KMS-11 (cell line): ENCODE data around the gene SPRY1.

Source experiments
- H2AFZ ChIP-seq: fragments of 200-600 bp; sonication (generic); 2 replicates; pipeline ENCODE4 v1.6.1; 2016; ENCODE audit warnings: antibody characterized with exemption, mixed run types, low read depth
- H3K27ac ChIP-seq: fragments of 200-600 bp; sonication (generic); 2 replicates; pipeline ENCODE4 v1.6.1; 2016; ENCODE audit warnings: mild to moderate bottlenecking, mixed run types
- H3K27me3 ChIP-seq: fragments of 200-600 bp; sonication (generic); 2 replicates; pipeline ENCODE4 v1.6.1; 2017; ENCODE audit warnings: mild to moderate bottlenecking, low read depth, mixed run types, moderate library complexity; ENCODE audit not compliant: insufficient read depth
- H3K36me3 ChIP-seq: fragments of 200-600 bp; sonication (generic); 2 replicates; pipeline ENCODE4 v1.6.1; 2017; ENCODE audit warnings: mild to moderate bottlenecking, mixed run types; ENCODE audit not compliant: insufficient read depth
- H3K4me1 ChIP-seq: fragments of 200-600 bp; sonication (generic); 2 replicates; pipeline ENCODE4 v1.6.1; 2016; ENCODE audit warnings: mild to moderate bottlenecking, low read depth, mixed run types; ENCODE audit not compliant: poor library complexity, severe bottlenecking
- H3K4me2 ChIP-seq: fragments of 200-600 bp; sonication (generic); 2 replicates; pipeline ENCODE4 v1.7.0; 2016; ENCODE audit warnings: mild to moderate bottlenecking, mixed run types
- H3K4me3 ChIP-seq: fragments of 200-600 bp; sonication (generic); IDR thresholded peaks from 2 replicates; pipeline ENCODE4 v1.6.1; 2017; ENCODE audit warnings: low read depth, low read length, mixed read lengths; ENCODE audit not compliant: insufficient read depth
- H3K79me2 ChIP-seq: fragments of 200-600 bp; sonication (generic); 2 replicates; pipeline ENCODE4 v1.6.1; 2016; ENCODE audit warnings: low read depth, mixed run types; ENCODE audit not compliant: insufficient read depth
- H3K9ac ChIP-seq: fragments of 200-600 bp; sonication (generic); 2 replicates; pipeline ENCODE4 v1.6.1; 2016; ENCODE audit warnings: mild to moderate bottlenecking, mixed run types
- H4K20me1 ChIP-seq: fragments of 200-600 bp; sonication (generic); 2 replicates; pipeline ENCODE4 v1.6.1; 2016; ENCODE audit warnings: mild to moderate bottlenecking, mixed run types; ENCODE audit not compliant: insufficient read depth
- CTCF ChIP-seq: fragments of 200-600 bp; sonication (generic); conservative IDR thresholded peaks from 2 replicates; pipeline ENCODE4 v1.6.1; 2017; ENCODE audit warnings: low read depth, mild to moderate bottlenecking, antibody characterized with exemption, low read length, moderate library complexity, mixed read lengths

The SPRY1 gene

GRCh38 chr4:123411514-123411913 lies 14.9 kb downstream of the SPRY1 start:
- no peaks in the 10 kb centered on the region for H4K20me1 ChIP-seq
- no peaks in the 10 kb centered on the region for H3K36me3 ChIP-seq
- no peaks in the 10 kb centered on the region for H3K27me3 ChIP-seq
- no peak overlapping the region for H2AFZ ChIP-seq
- H3K9ac ChIP-seq, result peak overlapping the region; percentile 9; the same call in 1 of the 2 replicates
- H3K4me2 ChIP-seq, result peak overlapping the region; percentile 70
- no peak overlapping the region for H3K4me3 ChIP-seq
- peak overlapping the region; percentile 63 for H3K27ac ChIP-seq
- no peak for TF ChIP-seq CTCF
- H3K79me2 ChIP-seq, result no peaks in the 10 kb centered on the region
- H3K4me1 ChIP-seq, result peaks cover 86% of the 10 kb centered on the region

DNA sequence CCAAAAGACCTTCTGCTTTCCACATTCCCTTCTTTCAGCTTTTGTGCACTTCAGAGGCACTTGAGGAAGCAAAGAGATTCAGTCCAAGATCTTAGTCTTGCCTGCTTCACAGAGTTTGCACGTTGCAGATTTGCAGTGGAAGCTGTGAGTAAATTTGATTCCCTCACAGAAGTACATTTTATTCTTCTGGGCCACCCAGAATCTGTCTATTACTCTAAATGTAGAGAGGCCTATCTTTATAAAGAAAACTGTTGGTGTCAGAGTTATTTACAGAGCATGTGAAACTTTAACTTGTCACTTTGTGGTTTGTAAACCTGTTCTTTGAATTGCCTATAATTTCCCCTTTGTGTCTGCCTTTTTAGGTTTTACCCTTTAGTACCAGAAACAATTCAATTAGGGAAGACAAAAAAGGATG lies 15.5 kb downstream of the SPRY1 start:
- H3K4me2 ChIP-seq, result peak overlapping the region; percentile 70

GRCh38 chr4:123412700-123413512 lies 16.3 kb downstream of the SPRY1 start:
- Histone ChIP-seq H3K4me1 (peaks cover 93% of the 10 kb centered on the region), H4K20me1 (no peaks in the 10 kb centered on the region), H3K4me2 (peak overlapping the region; percentile 70), H3K9ac (peak overlapping the region; percentile 9; the same call in 1 of the 2 replicates), H3K4me3 (no peak overlapping the region), H3K79me2 (no peaks in the 10 kb centered on the region), H3K27ac (peak overlapping the region; percentile 63), H3K36me3 (no peaks in the 10 kb centered on the region), H2AFZ (peak overlapping the region; percentile 7; the same call in 1 of the 2 replicates), H3K27me3 (no peaks in the 10 kb centered on the region)
- no peak for TF ChIP-seq CTCF

More for the DNA sequence above, 15.5 kb downstream of the SPRY1 start:
- peak overlapping the region; percentile 9; the same call in 1 of the 2 replicates for H2AFZ ChIP-seq
- H3K27me3 ChIP-seq, result no peaks in the 10 kb centered on the region
- H3K4me3 ChIP-seq, result no peak overlapping the region
- H3K36me3 ChIP-seq, result no peaks in the 10 kb centered on the region
- peaks cover 90% of the 10 kb centered on the region for H3K4me1 ChIP-seq
- no peaks in the 10 kb centered on the region for H3K79me2 ChIP-seq
- no peaks in the 10 kb centered on the region for H4K20me1 ChIP-seq
- H3K27ac ChIP-seq, result peak overlapping the region; percentile 63
- peak overlapping the region; percentile 9; the same call in 1 of the 2 replicates for H3K9ac ChIP-seq
- no peak for TF ChIP-seq CTCF

DNA sequence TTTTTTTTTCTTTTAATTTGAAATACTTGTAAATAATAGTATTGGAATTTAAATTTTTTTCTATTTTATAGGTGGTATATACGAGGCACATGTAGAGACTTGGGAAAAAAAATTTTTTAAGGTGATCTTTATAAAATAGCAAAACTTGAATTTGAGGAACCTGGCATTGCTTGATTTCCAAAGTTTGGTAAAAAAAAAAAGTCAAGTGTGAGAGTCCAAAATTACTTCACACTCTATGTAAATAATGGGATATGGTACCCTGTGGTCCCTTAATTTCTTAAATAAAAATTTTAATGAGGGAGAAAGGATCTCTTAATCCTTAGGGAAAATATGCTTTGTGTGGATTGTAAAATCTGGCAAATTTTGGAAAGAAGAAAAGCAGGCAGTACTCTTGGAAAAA lies 19.0 kb downstream of the SPRY1 start:
- no peak overlapping the region for H2AFZ ChIP-seq
- H3K9ac ChIP-seq, result no peak overlapping the region
- no peak for TF ChIP-seq CTCF
- H4K20me1 ChIP-seq, result no peaks in the 10 kb centered on the region
- peaks cover 91% of the 10 kb centered on the region for H3K4me1 ChIP-seq
- no peak overlapping the region for H3K27ac ChIP-seq
- no peaks in the 10 kb centered on the region for H3K27me3 ChIP-seq
- H3K4me2 ChIP-seq, result no peak overlapping the region
- H3K36me3 ChIP-seq, result no peaks in the 10 kb centered on the region
- H3K79me2 ChIP-seq, result no peaks in the 10 kb centered on the region
- no peak overlapping the region for H3K4me3 ChIP-seq
